Activated CD4-positive, alpha-beta T cell treated with anti-CD3 and anti-CD28 coated beads, Interleukin-2, amount 50 U/mL, for 1 hour (primary cell): ENCODE results near the gene RNASE1.
"Not testable (repeated sequence)": the region's sequence is repeated elsewhere in the genome, so short reads cannot be mapped to it uniquely, and the experiment has no call there.

Experiments
- DNase-seq: peaks from one replicate; pipeline ENCODE4 v3.0.0-alpha.2; 2020

Gene RNASE1

GRCh38 chr14:20769421-20769820 is 33.2 kb downstream of the RNASE1 start:
- DNase-seq, result no peak

GRCh38 chr14:20768593-20768892 is 34.1 kb downstream of the RNASE1 start:
- DNase-seq, result no peak

- no peak for DNase-seq
Measured at GRCh38 chr14:20760950-20761349, 41.7 kb downstream of the RNASE1 start.

GRCh38 chr14:20759465-20759864 is 43.2 kb downstream of the RNASE1 start:
- not testable (repeated sequence) for DNase-seq

- DNase-seq, result peak; percentile 24
Measured at GRCh38 chr14:20757965-20758364, 44.7 kb downstream of the RNASE1 start.

DNA sequence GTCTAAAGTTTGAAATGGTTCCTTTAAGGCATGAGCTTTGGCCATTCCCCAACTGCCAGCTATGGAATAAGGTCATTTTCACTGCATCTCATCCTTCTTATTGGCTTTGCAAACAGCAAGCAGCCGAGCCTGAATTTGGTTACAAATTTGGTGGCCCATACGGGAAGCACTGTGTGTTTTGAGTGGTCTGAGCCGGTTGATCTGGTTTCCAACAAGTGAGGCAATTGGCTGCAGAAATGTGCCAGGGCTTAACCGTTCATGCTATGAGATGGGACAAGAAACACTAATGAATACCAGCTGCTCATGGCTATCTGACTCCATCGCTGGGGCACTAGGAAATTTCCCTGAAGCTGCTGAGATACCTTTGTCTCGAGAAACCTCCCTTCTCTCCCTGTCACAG is 47.6 kb downstream of the RNASE1 start:
- DNase-seq, result no peak

DNA sequence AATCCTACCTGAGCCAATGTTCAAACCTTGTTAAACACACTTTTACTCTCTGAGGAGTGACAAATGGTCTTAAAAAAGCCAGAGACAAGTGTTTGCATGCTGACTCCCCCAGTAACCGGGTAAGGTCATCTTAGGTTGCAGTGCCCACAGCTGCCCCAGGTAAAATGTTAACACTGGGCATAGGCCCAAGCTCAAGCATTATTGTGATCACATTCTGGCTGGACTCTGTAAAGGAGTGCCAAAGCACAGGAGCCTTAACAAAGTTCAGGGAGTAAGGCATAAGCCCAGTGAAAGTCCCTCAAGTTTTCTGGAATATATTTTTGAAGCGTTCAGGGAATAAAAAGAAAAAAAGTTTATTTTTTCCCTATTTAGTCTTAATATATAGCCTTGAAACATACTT is 48.3 kb downstream of the RNASE1 start:
- no peak for DNase-seq

DNA sequence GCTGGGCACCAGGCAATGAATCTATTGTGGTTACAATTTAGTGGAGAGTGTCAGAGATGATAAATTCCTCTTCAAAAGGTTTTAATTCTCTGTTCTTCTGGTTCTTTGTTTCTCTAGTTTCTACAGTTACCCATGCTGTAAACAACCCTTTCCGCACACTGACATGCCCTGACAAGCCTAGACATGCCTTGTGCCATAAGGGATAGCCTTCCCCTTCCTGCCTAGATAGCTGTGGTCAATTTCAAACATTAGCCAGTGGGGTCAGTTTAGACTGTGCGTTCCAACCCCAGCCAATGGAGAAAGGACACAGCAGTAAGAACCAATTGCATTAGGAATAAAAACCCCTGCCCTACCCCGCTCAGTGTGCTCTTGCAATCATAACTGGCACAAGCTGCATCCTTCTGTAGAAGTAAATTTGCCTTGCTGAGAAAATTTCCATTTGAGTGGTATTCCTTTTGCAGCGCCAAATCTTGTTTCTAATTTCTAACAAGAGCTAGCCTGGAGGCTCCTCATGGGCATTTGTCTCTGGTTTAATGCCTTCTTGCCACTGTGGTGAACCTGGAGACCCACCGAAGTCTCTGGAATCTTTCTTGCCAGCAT is 50.6 kb downstream of the RNASE1 start:
- no peak for DNase-seq
